Stomach (tissue), 9 donors: ENCODE results near the gene BORCS5. TPM values are rescaled to one million over a fixed set of nuclear protein-coding genes. Genes with fewer than 3 reads are reported as not detected.

ENCODE experiments used
- DNase-seq, 2 donors: peaks; one replicate each; pipeline versions ENCODE4 v3.0.0 to v3.0.0-alpha.2; 2013 to 2019
- H3K27ac ChIP-seq, 5 donors: fragments of 200-600 bp in 4 of 5; sonication (generic) in 4 of 5; one replicate each; pipeline ENCODE4 v1.5.1; 2013 to 2019; ENCODE audit warnings: mild to moderate bottlenecking in 1 of 5, moderate library complexity in 1 of 5
- H3K27me3 ChIP-seq, 3 donors: fragments of 200-600 bp; sonication (generic); one replicate each; pipeline ENCODE4 v1.5.1; 2017 to 2019; ENCODE audit warnings: mixed run types in 1 of 3
- H3K36me3 ChIP-seq, 4 donors: fragments of 200-600 bp; sonication (generic); 1 replicate in 3 of 4; 2 replicates in 1 of 4; pipeline ENCODE4 v1.5.1; 2016 to 2019
- H3K4me1 ChIP-seq, 4 donors: fragments of 200-600 bp; sonication (generic); one replicate each; pipeline ENCODE4 v1.5.1; 2016 to 2019
- H3K4me3 ChIP-seq, 4 donors: fragments of 200-600 bp; sonication (generic) in 3 of 4; one replicate each; pipeline ENCODE4 v1.5.1; 2016 to 2019; ENCODE audit warnings: mild to moderate bottlenecking in 1 of 4
- H3K9me3 ChIP-seq, 4 donors: fragments of 200-600 bp; sonication (generic); one replicate each; pipeline ENCODE4 v1.5.1; 2016 to 2019
- EP300 ChIP-seq: sonication (generic); formaldehyde crosslinking; IDR thresholded peaks from one replicate; pipeline ENCODE4 v1.6.1; 2017; ENCODE audit warnings: antibody characterized with exemption
- POLR2A ChIP-seq, 4 donors: fragments of 450-650 bp; IDR thresholded peaks; one replicate each; pipeline ENCODE4 v1.6.1; 2016; ENCODE audit warnings: antibody characterized with exemption in 4 of 4, control low read depth in 2 of 4, mild to moderate bottlenecking in 1 of 4, moderate library complexity in 1 of 4
- POLR2AphosphoS5 ChIP-seq, 3 donors: sonication (generic); formaldehyde crosslinking; IDR thresholded peaks; one replicate each; pipeline ENCODE4 v1.6.1; 2016; ENCODE audit warnings: antibody characterized with exemption in 3 of 3
- WGBS, 5 donors: extraction: QIAGEN DNeasy Blood & Tissue Kit in 3 of 5; methylation state at CpG; one replicate each; pipeline versions ENCODE4 v1.1.5 to v1.1.7; 2013 to 2018; 5-methylcytosine and 5-hydroxymethylcytosine counted together
- intact Hi-C: fragments of 100-400 bp; cut with DNase I; formaldehyde crosslinking; loops from one replicate; pipeline ENCODE4 v1.15.1; 2023; ENCODE audit warnings: low total_unique reads
- polyA plus RNA-seq, 3 donors: library from polyadenylated mRNA; stranded (reverse); fragments of 200-250 nt; gene quantifications; one replicate each; pipeline ENCODE4 v1.2.3, GENCODE V29; 2013
- total RNA-seq, 5 donors: library from RNA; depleted of rRNA; stranded (reverse); fragments of >200 nt; gene quantifications; one replicate each; pipeline versions ENCODE4 v1.1.0 to v1.2.3, GENCODE V29; 2014 to 2016
- TF ChIP-seq, protein P1 (sequence below), 7 experiments: fragments of 450-650 bp in 4 of 7; fragments of 200-600 bp in 3 of 7; sonication (generic) in 3 of 7; IDR thresholded peaks; one replicate each; pipeline ENCODE4 v1.5.1; 2016 to 2019; ENCODE audit warnings: antibody characterized with exemption in 7 of 7, control low read depth in 2 of 7, mild to moderate bottlenecking in 1 of 7
- donor health status: healthy with polysubstance abuse.
- donor health status: Bipolar disorder and iron deficiency.
- donor health status: healthy.

The BORCS5 gene
- total and polyA plus RNA-seq, 8 donors: 1.3 to 49.0 (median 7.5) TPM

DNA sequence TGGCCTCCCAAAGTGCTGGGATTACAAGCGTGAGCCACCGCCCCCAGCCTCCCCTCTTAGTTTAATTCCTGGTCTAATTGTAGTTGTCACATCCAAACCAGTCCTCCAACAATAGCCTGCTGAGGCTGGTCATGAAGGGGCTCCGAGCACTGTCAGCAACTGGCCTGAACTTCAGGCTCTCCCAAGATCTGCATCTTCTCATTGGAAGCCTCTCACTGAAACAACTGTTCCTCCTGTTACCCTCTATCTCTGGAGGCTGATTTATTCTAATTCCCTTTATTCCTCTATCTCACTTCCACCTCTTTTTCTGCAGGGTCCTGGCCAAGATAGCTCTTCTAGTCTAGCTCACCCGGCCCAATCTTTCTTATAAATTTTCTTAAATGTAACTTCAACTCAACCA, 116.3 kb downstream of the BORCS5 start:
- no peak for DNase-seq
- no peak overlapping the region for H3K4me3 ChIP-seq
- H3K27ac ChIP-seq: no peak overlapping the region
- WGBS, 5 donors: 94 to 98% (median 97%) methylated on average over 4 of the region's 4 CpGs
- peaks cover 0 to 5% (median 0%) of the 10 kb centered on the region in 4 donors for H3K4me1 ChIP-seq
- TF ChIP-seq, protein P1, sequence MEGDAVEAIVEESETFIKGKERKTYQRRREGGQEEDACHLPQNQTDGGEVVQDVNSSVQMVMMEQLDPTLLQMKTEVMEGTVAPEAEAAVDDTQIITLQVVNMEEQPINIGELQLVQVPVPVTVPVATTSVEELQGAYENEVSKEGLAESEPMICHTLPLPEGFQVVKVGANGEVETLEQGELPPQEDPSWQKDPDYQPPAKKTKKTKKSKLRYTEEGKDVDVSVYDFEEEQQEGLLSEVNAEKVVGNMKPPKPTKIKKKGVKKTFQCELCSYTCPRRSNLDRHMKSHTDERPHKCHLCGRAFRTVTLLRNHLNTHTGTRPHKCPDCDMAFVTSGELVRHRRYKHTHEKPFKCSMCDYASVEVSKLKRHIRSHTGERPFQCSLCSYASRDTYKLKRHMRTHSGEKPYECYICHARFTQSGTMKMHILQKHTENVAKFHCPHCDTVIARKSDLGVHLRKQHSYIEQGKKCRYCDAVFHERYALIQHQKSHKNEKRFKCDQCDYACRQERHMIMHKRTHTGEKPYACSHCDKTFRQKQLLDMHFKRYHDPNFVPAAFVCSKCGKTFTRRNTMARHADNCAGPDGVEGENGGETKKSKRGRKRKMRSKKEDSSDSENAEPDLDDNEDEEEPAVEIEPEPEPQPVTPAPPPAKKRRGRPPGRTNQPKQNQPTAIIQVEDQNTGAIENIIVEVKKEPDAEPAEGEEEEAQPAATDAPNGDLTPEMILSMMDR (IDR thresholded peaks at IDR 0.05): no peak
- TF ChIP-seq POLR2A (IDR thresholded peaks at IDR 0.05): no peak
- no peak for TF ChIP-seq POLR2AphosphoS5 (IDR thresholded peaks at IDR 0.05)
- no peak for TF ChIP-seq EP300
- intact Hi-C loops: no loop called here
- H3K36me3 ChIP-seq: peaks cover 12 to 40% (median 39%) of the 10 kb centered on the region in 4 donors
- H3K27me3 ChIP-seq: no peaks in the 10 kb centered on the region
- no peaks in the 10 kb centered on the region for H3K9me3 ChIP-seq

DNA sequence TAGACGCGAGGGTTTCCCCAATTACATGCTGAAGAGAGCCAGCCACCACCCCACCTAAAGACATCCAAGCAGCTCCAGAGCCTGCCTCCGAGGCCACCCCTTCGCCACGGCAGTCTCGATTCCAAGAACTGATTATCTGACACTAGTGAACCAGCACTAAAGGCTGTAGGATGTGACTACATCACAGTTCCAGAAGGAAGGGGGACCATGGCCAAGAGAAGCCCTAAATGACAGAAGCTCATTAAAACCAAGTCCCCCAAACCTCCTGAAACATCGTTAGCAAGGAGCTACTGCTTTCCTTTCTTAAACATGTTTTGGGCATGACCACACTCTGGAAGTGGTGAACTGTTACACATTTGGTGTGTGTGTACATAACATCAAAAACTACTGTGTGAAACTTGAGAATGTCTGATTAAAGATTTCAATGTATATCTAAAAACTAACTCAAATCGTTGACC, 117.6 kb downstream of the BORCS5 start:
- H3K27me3 ChIP-seq: no peaks in the 10 kb centered on the region
- TF ChIP-seq POLR2AphosphoS5 (IDR thresholded peaks at IDR 0.05) (no peak), EP300 (no peak), POLR2A (IDR thresholded peaks at IDR 0.05) (no peak)
- TF ChIP-seq, protein P1 (IDR thresholded peaks at IDR 0.05): no peak
- no peak for DNase-seq
- 72 to 85% (median 76%) methylated on average over 8 of the region's 8 CpGs for WGBS, 5 donors
- H3K4me1 ChIP-seq: peaks cover 0 to 5% (median 0%) of the 10 kb centered on the region in 4 donors
- no peak overlapping the region for H3K4me3 ChIP-seq
- intact Hi-C loops: no loop called here
- no peaks in the 10 kb centered on the region for H3K9me3 ChIP-seq
- peak overlapping the region; percentile 35 to 69 (median 59) for H3K27ac ChIP-seq
- H3K36me3 ChIP-seq: peaks cover 12 to 53% (median 51%) of the 10 kb centered on the region in 4 donors

DNA sequence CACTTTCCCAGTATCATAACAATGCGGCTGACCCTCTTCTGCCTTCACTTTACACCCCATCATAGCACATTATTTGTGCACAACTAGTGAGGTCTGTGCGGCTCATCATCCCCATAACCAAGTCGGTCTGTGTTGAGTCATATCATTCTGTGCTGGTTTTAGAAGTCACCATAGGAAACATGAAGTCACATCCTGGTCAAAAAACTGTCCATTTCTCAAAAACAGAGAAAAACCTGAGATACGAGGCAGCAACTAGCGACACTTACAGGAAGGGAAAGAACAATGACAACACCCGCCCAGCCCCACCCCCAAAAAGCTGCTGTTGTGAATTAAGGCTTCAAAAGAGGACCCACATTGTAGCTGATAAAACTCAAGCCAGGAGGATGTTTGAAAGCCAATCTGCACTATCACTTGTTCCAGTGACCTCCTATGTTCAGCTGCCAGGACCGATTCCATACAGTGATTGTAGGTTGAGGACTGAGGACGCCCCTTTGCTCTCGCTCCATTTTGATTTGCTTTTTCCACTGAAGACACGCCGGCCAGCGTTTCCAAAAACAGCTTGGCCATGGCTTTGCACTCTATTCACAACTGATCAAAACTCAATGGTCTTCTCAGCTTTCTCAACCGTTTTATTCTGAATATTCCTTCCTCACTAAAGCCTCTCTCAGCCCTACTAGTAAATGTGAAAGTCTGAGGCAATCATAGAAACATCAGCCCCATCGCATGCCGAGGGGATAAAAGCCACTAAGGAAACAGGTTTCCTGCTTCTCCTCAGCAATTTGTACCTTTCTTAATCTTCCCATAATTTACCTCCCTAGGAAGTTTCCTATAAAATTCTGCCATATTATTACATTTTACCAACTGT, 118.3 kb downstream of the BORCS5 start:
- TF ChIP-seq POLR2A (IDR thresholded peaks at IDR 0.05) (no peak), POLR2AphosphoS5 (IDR thresholded peaks at IDR 0.05) (no peak), EP300 (no peak)
- TF ChIP-seq, protein P1 (IDR thresholded peaks at IDR 0.05): no peak
- peak in 1 of 2 donors; percentile 45 for DNase-seq
- Histone ChIP-seq H3K4me3 (no peak overlapping the region), H3K27ac (peak overlapping the region in 4 of 5 donors; percentile 57 to 69 (median 64)), H3K27me3 (no peaks in the 10 kb centered on the region), H3K4me1 (peaks cover 0 to 5% (median 0%) of the 10 kb centered on the region in 4 donors), H3K36me3 (peaks cover 18 to 59% (median 58%) of the 10 kb centered on the region in 4 donors), H3K9me3 (no peaks in the 10 kb centered on the region)
- WGBS, 5 donors: 79 to 82% (median 81%) methylated on average over 15 of the region's 15 CpGs
- intact Hi-C loops: no loop called here

DNA sequence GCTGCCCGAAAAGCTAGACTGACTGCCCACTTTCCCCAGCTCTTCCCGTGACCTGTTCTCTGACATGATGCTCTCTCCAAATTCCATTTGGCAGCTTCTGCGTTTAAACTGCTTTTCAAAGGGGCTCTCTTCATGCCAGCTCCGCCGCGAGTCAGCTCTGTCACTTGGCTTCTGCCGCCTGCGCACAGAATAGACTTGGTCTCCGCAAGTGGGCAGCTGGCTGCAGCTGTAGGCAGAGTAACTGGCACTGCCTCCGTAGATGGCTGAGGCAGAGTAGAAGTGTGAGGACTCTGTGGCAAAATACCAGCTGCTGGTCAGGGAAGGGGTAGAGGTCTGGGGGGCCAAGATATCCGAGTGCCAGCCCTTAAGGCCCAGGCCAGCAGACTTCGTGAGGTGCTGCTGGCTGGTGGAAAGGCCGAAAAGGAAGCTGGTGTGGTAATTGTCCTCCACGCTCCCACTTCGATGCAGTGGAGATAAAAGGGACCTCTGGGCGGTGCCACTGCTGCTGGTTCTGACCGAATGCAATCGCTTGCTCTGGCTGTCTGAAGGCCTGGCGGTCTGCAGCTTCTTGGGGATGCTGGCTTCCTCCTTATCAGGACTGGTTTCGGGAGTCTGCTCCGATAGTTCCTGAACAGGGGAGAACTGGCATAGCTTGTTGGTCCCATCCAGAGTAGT, 120.1 kb downstream of the BORCS5 start:
- Histone ChIP-seq H3K36me3 (peaks cover 19 to 73% (median 70%) of the 10 kb centered on the region in 4 donors), H3K9me3 (no peaks in the 10 kb centered on the region)

More for the DNA sequence above, 120.1 kb downstream of the BORCS5 start:
- WGBS, 5 donors: 92 to 97% (median 94%) methylated on average over 21 of the region's 21 CpGs
- TF ChIP-seq EP300: no peak
- no peak for TF ChIP-seq POLR2A (IDR thresholded peaks at IDR 0.05)
- TF ChIP-seq, protein P1 (IDR thresholded peaks at IDR 0.05): no peak
- TF ChIP-seq POLR2AphosphoS5 (IDR thresholded peaks at IDR 0.05): no peak
- Histone ChIP-seq H3K4me3 (no peak overlapping the region), H3K4me1 (peaks cover 0 to 5% (median 0%) of the 10 kb centered on the region in 4 donors), H3K27ac (no peak overlapping the region), H3K27me3 (no peaks in the 10 kb centered on the region)
- no peak for DNase-seq
- intact Hi-C loops: no loop called here
